Body of pancreas (tissue), 4 donors: ENCODE results near the gene SMOC2.

Source experiments
- POLR2A ChIP-seq, 3 donors: fragments of 450-650 bp; IDR thresholded peaks; one replicate each; pipeline ENCODE4 v1.6.1; 2016; ENCODE audit warnings: antibody characterized with exemption in 3 of 3, mild to moderate bottlenecking in 2 of 3
- TF ChIP-seq, protein P1 (sequence below), 7 experiments: fragments of 450-650 bp in 4 of 7; fragments of 200-600 bp in 3 of 7; sonication (generic) in 3 of 7; IDR thresholded peaks; one replicate each; pipeline ENCODE4 v1.5.1; 2016 to 2019; ENCODE audit warnings: antibody characterized with exemption in 7 of 7

DNA sequence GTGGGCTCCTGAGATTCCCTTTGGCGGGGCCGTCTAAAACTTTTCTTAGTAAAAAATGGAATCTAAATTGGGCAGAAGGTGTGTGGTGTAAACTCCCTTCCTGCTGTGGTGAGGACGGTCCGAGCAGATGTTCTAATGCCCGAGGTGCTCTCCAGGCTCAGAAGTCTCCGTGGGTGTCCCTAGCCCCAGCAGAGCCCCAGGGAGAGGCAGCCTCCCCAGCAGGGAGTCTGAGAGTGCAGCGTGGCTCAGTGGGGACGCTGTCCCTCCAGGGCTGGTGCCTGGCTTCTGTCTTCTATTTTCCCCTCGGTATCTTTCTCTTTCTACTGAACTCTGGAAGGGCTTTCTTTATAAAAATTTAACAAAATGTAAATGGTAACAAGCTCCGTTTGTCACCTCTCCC, 208.2 kb downstream of the SMOC2 start:
- TF ChIP-seq, protein P1, sequence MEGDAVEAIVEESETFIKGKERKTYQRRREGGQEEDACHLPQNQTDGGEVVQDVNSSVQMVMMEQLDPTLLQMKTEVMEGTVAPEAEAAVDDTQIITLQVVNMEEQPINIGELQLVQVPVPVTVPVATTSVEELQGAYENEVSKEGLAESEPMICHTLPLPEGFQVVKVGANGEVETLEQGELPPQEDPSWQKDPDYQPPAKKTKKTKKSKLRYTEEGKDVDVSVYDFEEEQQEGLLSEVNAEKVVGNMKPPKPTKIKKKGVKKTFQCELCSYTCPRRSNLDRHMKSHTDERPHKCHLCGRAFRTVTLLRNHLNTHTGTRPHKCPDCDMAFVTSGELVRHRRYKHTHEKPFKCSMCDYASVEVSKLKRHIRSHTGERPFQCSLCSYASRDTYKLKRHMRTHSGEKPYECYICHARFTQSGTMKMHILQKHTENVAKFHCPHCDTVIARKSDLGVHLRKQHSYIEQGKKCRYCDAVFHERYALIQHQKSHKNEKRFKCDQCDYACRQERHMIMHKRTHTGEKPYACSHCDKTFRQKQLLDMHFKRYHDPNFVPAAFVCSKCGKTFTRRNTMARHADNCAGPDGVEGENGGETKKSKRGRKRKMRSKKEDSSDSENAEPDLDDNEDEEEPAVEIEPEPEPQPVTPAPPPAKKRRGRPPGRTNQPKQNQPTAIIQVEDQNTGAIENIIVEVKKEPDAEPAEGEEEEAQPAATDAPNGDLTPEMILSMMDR (IDR thresholded peaks at IDR 0.05) = no peak
- no peak for TF ChIP-seq POLR2A (IDR thresholded peaks at IDR 0.05)
